ENCODE measurements around the gene SIRPB1.
"Not testable (repeated sequence)": the region's sequence is repeated elsewhere in the genome, so short reads cannot be mapped to it uniquely, and the experiment has no call there.

The SIRPB1 gene

GRCh38 chr20:1588533-1589460 lies 31.0 kb downstream of the SIRPB1 start:
- DNase-seq, result no peak

- DNase-seq, result no peak
Measured at GRCh38 chr20:1587781-1588532, 31.9 kb downstream of the SIRPB1 start.

GRCh38 chr20:1579488-1579887 lies 40.3 kb downstream of the SIRPB1 start:
- DNase-seq, result no peak

- DNase-seq, result no peak
Measured at GRCh38 chr20:1577906-1578305, 41.9 kb downstream of the SIRPB1 start.

- not testable (repeated sequence) for DNase-seq
Measured at GRCh38 chr20:1577313-1577712, 42.5 kb downstream of the SIRPB1 start.

GRCh38 chr20:1576641-1577040 lies 43.2 kb downstream of the SIRPB1 start:
- DNase-seq, result peak; percentile 13

- DNase-seq, result not testable (repeated sequence)
Measured at GRCh38 chr20:1576003-1576402, 43.8 kb downstream of the SIRPB1 start.

- not testable (repeated sequence) for DNase-seq
Measured at GRCh38 chr20:1571583-1571982, 48.2 kb downstream of the SIRPB1 start.

Data from GF-D8 (cell line).